NT2/D1 (cell line): Measurements from ENCODE around the gene SLC66A3.
"Not testable (repeated sequence)": the region's sequence is repeated elsewhere in the genome, so short reads cannot be mapped to it uniquely, and the experiment has no call there.

ENCODE experiments used
- DNase-seq: peaks from one replicate; pipeline ENCODE4 v3.0.0-alpha.2; 2011; ENCODE audit warnings: low read depth, low spot score
- H3K27me3 ChIP-seq: 2 replicates; pipeline ENCODE4 v1.6.0; 2011; ENCODE audit warnings: mild to moderate bottlenecking; ENCODE audit not compliant: insufficient read length, insufficient read depth
- H3K36me3 ChIP-seq: 2 replicates; pipeline ENCODE4 v1.6.1; 2011; ENCODE audit warnings: mild to moderate bottlenecking, low read length, mixed read lengths; ENCODE audit not compliant: insufficient read depth, insufficient read length
- H3K4me1 ChIP-seq: 2 replicates; pipeline ENCODE4 v1.5.1; 2011; ENCODE audit not compliant: insufficient read depth, insufficient read length
- H3K4me3 ChIP-seq: 2 replicates; pipeline ENCODE4 v1.5.1; 2011; ENCODE audit warnings: low read depth; ENCODE audit not compliant: insufficient read length
- H3K9ac ChIP-seq: 2 replicates; pipeline ENCODE4 v1.6.0; 2011; ENCODE audit warnings: low read depth; ENCODE audit not compliant: insufficient read length
- H3K9me3 ChIP-seq: 2 replicates; pipeline ENCODE4 v1.5.1; 2011; ENCODE audit warnings: mild to moderate bottlenecking, low read length; ENCODE audit not compliant: insufficient read depth
- SUZ12 ChIP-seq: IDR thresholded peaks from 2 replicates; pipeline ENCODE4 v1.6.1; 2011; ENCODE audit not compliant: insufficient read length, insufficient read depth; ENCODE audit errors: extremely low read depth
- YY1 ChIP-seq: IDR thresholded peaks from 2 replicates; pipeline ENCODE4 v1.6.1; 2011; ENCODE audit not compliant: insufficient read length, insufficient read depth
- ZNF274 ChIP-seq: IDR thresholded peaks from 2 replicates; pipeline ENCODE4 v1.6.1; 2011; ENCODE audit warnings: mild to moderate bottlenecking, low read depth, low read length

SLC66A3 gene

DNA sequence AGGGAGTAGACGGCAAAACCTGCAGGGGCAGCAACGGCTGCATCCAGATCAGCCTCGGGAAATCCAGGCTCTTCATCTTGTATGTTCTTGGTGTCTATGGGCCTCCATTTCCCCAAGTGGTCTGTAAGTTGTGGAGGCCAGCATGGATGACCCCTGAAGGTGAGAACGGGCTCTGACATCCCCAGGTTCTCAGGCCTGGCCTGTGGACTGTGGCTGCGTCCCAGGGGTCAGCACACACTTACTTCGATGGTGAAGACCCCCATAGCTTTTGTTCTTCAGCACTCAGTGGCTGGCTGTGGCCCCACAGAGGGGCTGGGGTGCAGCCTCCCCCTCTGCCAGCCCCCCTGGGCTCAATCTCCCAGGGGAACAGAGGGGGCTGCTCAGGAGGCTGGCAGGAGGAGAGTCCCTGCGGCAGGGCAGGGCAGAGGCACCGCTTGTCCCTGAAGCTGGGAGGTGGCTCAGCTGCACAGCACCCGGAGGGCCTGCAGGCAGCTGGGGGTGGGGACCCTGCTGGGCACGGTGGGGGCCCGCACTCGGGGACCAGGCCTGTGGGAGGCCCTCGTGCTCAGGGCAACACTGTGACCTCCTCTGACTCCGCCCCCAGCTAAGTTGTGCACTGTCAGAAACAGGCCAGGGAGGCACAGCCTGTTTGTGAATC is 3.8 kb downstream of the SLC66A3 start:
- H3K27me3 ChIP-seq: peaks cover 3% of the 10 kb centered on the region
- DNase-seq: no peak
- no peak overlapping the region for H3K4me3 ChIP-seq
- no peaks in the 10 kb centered on the region for H3K9me3 ChIP-seq
- TF ChIP-seq ZNF274 (no peak), SUZ12 (no peak), YY1 (no peak)
- no peaks in the 10 kb centered on the region for H3K36me3 ChIP-seq
- H3K4me1 ChIP-seq: no peaks in the 10 kb centered on the region
- H3K9ac ChIP-seq: no peak overlapping the region

DNA sequence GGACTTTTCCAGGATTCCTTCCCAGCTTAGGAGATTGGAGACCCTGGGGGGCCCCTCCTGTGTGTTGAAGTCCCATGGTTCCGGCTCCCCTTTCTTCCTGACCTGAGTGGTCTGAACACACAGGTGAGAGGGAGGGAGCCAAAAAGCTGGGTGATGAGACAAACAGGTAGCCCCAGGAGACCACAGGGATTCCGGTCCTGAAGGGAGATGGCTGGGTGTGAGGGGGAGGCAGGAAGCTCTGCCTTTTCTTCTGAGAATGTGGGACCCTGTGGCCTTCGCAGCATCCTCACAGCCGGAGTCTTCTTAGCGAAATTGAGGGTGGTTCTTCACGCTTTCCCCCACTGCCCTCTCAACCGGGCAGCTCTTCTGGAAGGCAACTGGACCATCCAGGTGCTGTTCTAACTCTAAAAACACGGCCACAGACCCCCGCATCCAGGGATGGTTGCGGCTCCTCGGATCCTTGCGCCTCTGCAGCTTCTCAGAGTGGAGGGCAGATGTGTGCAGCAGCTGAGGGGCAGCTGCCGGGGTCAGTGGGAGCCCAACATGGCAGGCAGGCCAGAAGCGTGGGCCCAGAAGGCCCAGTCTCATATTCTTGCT is 4.4 kb downstream of the SLC66A3 start:
- H3K4me3 ChIP-seq: no peak overlapping the region
- no peak for DNase-seq
- H3K9ac ChIP-seq: no peak overlapping the region
- H3K4me1 ChIP-seq: no peaks in the 10 kb centered on the region
- peaks cover 3% of the 10 kb centered on the region for H3K27me3 ChIP-seq
- no peaks in the 10 kb centered on the region for H3K9me3 ChIP-seq
- no peak for TF ChIP-seq SUZ12
- no peak for TF ChIP-seq ZNF274
- no peak for TF ChIP-seq YY1
- H3K36me3 ChIP-seq: no peaks in the 10 kb centered on the region

DNA sequence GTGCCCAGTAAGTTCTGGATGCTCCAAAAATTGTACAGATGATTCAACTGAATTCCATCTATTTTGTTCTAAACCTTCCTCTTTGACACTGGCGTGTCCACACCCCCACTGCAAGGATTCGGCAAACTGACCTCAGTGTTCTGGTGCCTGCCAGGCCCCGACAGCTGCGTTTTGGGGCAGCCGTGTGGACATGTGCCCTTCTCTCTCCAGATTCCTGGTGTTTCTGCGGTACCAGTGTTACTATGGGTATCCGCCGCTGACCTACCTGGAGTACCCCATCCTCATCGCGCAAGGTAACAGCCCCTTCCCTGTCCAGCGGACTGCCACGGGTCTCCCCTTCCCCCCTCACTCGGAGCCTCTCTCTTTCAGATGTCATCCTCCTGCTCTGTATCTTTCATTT is 5.0 kb downstream of the SLC66A3 start:
- no peaks in the 10 kb centered on the region for H3K4me1 ChIP-seq
- H3K9ac ChIP-seq: no peak overlapping the region
- no peak for DNase-seq
- H3K4me3 ChIP-seq: no peak overlapping the region
- H3K9me3 ChIP-seq: no peaks in the 10 kb centered on the region
- no peaks in the 10 kb centered on the region for H3K36me3 ChIP-seq
- H3K27me3 ChIP-seq: peaks cover 3% of the 10 kb centered on the region
- no peak for TF ChIP-seq SUZ12
- TF ChIP-seq ZNF274: no peak
- TF ChIP-seq YY1: no peak

DNA sequence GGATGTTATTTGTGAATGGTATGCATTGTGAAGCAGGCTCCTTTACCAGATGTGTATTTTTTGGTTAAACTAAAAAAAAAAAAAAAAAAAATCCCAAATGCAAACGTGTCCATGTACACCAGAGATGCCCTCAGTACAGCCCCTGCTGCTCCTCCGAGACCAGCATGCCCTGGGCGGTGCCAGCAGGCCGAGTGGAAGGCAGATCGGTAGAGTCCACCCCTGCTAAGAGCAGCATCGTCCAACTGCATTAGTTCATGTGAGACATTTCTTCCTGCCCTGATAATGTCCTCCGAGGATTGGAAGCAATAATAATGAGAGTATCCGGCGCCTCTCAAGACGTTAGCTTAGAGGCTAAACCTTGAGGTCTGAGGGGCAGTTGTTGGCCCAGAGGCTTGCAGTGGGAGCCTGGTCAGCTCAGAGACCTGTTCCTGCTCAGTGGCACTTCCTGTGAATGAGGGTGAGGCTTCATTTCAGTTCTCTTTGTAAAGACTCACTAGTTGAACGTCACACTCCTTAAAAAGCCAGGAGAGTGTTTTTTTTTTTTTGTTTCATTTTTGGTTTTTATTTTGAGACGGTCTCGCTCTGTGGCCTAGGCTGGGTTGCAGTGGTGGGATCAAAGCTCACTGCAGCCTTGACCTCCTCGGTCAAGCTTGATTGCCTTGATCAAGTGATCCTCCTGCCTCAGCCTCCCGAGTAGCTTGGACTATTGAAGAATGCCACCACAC is 5.6 kb downstream of the SLC66A3 start:
- no peaks in the 10 kb centered on the region for H3K36me3 ChIP-seq
- no peaks in the 10 kb centered on the region for H3K4me1 ChIP-seq
- DNase-seq: no peak
- TF ChIP-seq ZNF274 (no peak), YY1 (no peak), SUZ12 (no peak)
- H3K9ac ChIP-seq: no peak overlapping the region
- H3K4me3 ChIP-seq: no peak overlapping the region
- H3K27me3 ChIP-seq: peaks cover under 1% of the 10 kb centered on the region
- H3K9me3 ChIP-seq: no peaks in the 10 kb centered on the region

- Histone ChIP-seq H3K36me3 (no peaks in the 10 kb centered on the region), H3K9ac (no peak overlapping the region), H3K27me3 (no peaks in the 10 kb centered on the region), H3K4me3 (no peak overlapping the region), H3K4me1 (no peaks in the 10 kb centered on the region), H3K9me3 (no peaks in the 10 kb centered on the region)
- DNase-seq: no peak
- TF ChIP-seq ZNF274: no peak
- no peak for TF ChIP-seq SUZ12
- TF ChIP-seq YY1: no peak
Observed at GRCh38 chr2:11161747-11162146, 6.5 kb downstream of the SLC66A3 start.

DNA sequence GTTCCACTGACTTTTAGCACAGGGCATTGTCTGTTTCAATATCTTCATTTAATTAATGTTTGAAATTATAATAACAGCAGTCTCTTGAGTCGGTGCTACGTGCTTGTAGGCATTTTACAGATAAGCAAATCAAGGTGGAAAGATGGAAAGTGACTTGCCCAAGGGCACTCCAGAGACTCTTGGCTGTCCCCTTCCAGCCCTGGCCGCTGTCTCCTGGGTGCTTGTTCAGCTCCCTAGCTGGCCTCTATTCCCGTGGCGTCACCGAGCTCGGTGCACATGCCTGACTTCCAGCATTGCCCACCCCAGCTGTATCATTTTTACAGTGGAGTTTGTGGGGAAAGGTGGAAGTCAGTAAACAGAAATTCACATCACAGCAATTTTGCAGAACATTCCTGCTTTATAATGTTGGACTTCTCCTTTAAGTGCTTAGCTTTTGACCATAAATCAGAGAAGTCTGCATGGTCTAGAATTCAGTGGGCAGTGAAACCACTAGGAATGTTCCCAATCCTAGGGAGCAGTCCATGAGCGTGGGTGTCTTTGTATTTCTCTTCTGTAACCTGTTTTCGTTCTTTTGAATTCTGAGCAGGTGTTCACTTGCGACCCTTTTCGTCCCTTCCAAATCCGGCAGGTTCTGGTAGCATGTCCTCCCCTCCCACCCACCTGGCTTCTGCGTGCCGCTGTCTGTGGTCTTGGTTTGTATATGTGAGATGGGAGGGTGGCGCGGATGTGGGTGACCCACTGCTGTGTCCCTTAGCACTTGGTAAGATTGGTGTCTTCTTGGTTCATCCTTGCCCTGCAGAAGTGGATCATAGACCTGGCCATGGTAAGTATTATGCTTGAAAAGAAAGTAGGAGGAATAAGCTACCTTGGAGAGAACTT is 8.4 kb downstream of the SLC66A3 start:
- TF ChIP-seq ZNF274: no peak
- no peaks in the 10 kb centered on the region for H3K27me3 ChIP-seq
- H3K9me3 ChIP-seq: no peaks in the 10 kb centered on the region
- H3K4me1 ChIP-seq: no peaks in the 10 kb centered on the region
- H3K36me3 ChIP-seq: no peaks in the 10 kb centered on the region
- no peak overlapping the region for H3K9ac ChIP-seq
- no peak overlapping the region for H3K4me3 ChIP-seq
- no peak for DNase-seq

DNA sequence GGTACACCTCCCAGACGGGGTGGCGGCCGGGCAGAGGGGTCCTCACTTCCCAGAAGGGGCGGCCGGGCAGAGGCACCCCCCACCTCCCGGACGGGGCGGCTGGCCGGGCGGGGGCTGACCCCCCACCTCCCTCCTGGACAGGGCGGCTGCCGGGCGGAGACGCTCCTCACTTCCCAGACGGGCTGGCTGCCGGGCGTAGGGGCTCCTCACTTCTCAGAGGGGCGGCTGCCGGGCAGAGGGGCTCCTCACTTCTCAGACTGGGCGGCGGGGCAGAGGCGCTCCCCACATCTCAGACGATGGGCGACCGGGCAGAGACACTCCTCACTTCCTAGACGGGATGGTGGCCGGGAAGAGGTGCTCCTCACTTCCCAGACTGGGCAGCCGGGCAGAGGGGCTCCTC is 9.8 kb downstream of the SLC66A3 start:
- H3K9me3 ChIP-seq, H3K4me1 ChIP-seq, H3K36me3 ChIP-seq, H3K9ac ChIP-seq, DNase-seq, H3K4me3 ChIP-seq, H3K27me3 ChIP-seq: not testable (repeated sequence)
